Activated CD4-positive, alpha-beta T cell treated with anti-CD3 and anti-CD28 coated beads, Interleukin-2, amount 10 ng/mL, durations not matched to agents 7 days and 5 days (primary cell): ENCODE data around the gene MEGF6. TPM values are rescaled to one million over a fixed set of nuclear protein-coding genes. Genes with fewer than 3 reads are reported as not detected.

Experiments
- CTCF ChIA-PET: fragments of 350-600 bp; sonication (Branson Sonifier 250); formaldehyde crosslinking; loops from one replicate; lab custom pipeline; 2021; ENCODE audit warnings: antibody characterized with exemption; lab: Charles Lee
- POLR2A ChIA-PET: fragments of 350-600 bp; sonication (Branson Sonifier 250); formaldehyde crosslinking; loops from one replicate; lab custom pipeline; 2021; ENCODE audit warnings: antibody characterized with exemption; lab: Charles Lee
- DNase-seq: peaks from one replicate; pipeline ENCODE4 v3.0.0-alpha.2; 2020
- H3K27ac Mint-ChIP-seq: one replicate; pipeline ENCODE4 v1.8.0; 2021; ENCODE audit warnings: mild to moderate bottlenecking, moderate library complexity, mixed read lengths
- H3K27me3 Mint-ChIP-seq: one replicate; pipeline ENCODE4 v1.8.0; 2021; ENCODE audit warnings: mixed read lengths
- H3K36me3 Mint-ChIP-seq: one replicate; pipeline ENCODE4 v1.8.0; 2021; ENCODE audit warnings: low read depth, mixed read lengths
- H3K4me1 Mint-ChIP-seq: one replicate; pipeline ENCODE4 v1.8.0; 2021; ENCODE audit warnings: mixed read lengths
- H3K4me3 Mint-ChIP-seq: one replicate; pipeline ENCODE4 v1.8.0; 2021; ENCODE audit warnings: mild to moderate bottlenecking, moderate library complexity, mixed read lengths
- H3K9me3 Mint-ChIP-seq: one replicate; pipeline ENCODE4 v1.8.0; 2021; ENCODE audit warnings: mixed read lengths
- total RNA-seq, 2 experiments: library from RNA; stranded (reverse); gene quantifications; one replicate each; pipeline ENCODE4 v1.2.3, GENCODE V29; 2021

MEGF6 gene
- total RNA-seq, 2 experiments from 2014 or later, result 20.7 to 26.6 TPM

DNA sequence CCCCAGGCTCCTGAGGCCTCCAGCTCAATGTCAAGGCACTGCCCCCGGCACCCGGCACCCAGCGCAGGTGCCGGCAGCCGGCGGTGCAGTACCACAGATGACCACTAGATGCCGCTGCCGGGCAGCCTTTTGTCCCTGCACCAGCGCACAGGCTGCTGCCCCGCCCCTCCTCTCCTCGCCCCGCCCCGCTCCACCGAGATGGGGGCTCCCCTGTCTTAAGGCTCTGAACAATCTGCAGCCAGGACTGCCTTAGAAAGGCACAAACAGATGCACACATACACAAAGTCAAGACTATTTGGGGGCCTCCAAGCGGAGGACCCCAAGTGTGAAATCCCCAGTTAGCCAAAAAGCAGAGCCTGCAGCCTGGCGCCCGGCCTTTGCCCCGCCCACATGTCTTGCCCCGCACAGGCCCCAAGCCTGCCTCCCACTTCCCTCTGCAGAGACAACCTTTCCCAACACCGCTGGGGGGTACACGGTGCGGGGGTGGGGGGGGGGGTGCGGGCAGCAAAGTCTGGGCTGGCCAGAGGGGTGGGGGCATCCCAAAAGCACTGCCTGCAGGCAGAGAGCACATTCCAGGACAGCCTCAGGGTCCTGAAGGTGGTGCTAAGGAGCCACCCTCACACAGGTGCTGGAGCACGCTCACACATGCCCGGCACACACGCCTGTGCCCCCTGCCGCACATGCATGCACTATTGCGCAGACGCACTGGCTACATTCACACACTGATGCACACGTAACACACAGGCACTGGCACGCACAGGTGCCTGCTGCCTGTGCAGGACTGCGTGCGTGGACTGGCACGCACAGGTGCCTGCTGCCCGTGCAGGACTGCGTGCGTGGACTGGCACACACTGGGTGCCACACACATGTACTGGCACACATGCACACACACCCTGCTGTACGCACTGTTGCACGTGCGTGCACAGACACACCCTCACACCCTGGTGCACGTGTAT is 119.7 kb downstream of the MEGF6 start:
- DNase-seq, result peak; percentile 82
- Mint-ChIP-seq H3K27me3 (no peaks in the 10 kb centered on the region), H3K27ac (no peak overlapping the region), H3K4me3 (no peak overlapping the region), H3K36me3 (no peaks in the 10 kb centered on the region), H3K4me1 (peaks cover 4% of the 10 kb centered on the region), H3K9me3 (peaks cover 6% of the 10 kb centered on the region)
- POLR2A ChIA-PET, result no interaction called here
- CTCF ChIA-PET, result interaction anchor here (1.0 to 1.4 kb wide), 5 partner anchors 9 to 229 kb away, joined by 3 to 4 read pairs (median 4); partner anchors contain the start of gene WRAP73

DNA sequence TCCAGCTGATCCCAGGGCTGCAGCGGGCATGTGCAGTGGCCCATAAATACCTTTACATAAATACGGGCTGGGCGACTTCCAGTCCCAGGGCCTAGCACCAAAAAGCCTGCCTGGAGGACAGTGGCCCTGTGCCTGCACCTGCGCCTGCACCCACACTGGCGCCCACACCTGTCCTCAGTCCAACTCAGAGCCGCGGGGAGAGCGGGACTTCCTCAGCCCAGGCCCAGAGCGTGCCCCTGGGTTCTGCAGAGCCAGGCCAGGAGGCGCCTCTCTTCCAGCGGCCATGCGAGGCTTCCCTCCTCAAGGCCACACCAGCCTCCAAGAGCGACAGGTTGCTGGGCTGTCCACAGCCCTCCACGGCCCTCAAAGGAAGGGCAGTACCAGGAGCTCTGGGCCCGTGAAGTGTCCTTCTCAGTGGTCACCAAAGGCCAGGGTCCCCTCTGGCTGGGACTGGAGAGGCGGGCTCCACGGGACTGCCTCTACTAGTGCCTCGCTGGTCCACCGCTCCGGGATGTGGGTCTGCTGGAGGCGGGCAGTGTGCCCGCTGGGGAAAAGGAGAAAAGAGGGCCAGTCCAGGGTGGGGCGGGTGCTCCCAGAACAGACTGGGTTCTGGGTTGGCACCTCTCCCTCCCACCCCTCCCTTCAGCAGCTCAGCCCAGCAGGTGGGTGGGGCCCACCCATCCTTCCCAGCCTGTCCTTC is 121.1 kb downstream of the MEGF6 start:
- DNase-seq, result no peak
- Mint-ChIP-seq H3K4me3 (no peak overlapping the region), H3K4me1 (peaks cover 4% of the 10 kb centered on the region), H3K27ac (no peak overlapping the region), H3K9me3 (peaks cover 6% of the 10 kb centered on the region), H3K36me3 (no peaks in the 10 kb centered on the region), H3K27me3 (no peaks in the 10 kb centered on the region)
- CTCF ChIA-PET, result interaction anchor here (1.0 to 1.4 kb wide), 5 partner anchors 10 to 230 kb away, joined by 3 to 4 read pairs (median 4); partner anchors contain the start of gene WRAP73
- POLR2A ChIA-PET, result no interaction called here

- Mint-ChIP-seq H3K27me3 (no peaks in the 10 kb centered on the region), H3K9me3 (peaks cover 6% of the 10 kb centered on the region), H3K27ac (no peak overlapping the region), H3K4me1 (peaks cover 4% of the 10 kb centered on the region), H3K4me3 (no peak overlapping the region), H3K36me3 (no peaks in the 10 kb centered on the region)
- ChIA-PET POLR2A (no interaction called here), CTCF (no interaction called here)
- DNase-seq, result no peak
Measured at GRCh38 chr1:3488432-3488831, 122.9 kb downstream of the MEGF6 start.

DNA sequence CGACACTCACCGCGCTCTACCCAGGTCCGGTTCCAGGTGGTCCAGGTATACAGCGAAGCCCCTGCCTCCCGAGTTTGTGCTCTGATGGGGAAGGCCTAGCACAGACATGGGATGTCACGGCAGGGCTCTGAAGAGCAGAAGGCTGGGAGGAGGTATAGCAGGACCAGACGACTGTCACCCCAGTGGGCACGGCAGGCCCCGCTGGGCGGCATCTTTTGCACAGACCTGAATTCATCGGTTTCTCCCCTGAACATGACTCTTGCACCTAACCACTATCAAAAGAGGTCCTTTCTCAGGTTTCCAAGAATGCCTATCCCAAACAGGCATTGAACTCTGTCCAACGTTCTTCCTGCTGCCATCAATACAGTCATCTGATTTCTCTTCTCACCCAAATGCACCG is 126.3 kb downstream of the MEGF6 start:
- Mint-ChIP-seq H3K9me3 (peaks cover 6% of the 10 kb centered on the region), H3K4me3 (no peak overlapping the region), H3K27me3 (no peaks in the 10 kb centered on the region), H3K36me3 (no peaks in the 10 kb centered on the region), H3K4me1 (no peaks in the 10 kb centered on the region), H3K27ac (no peak overlapping the region)
- CTCF ChIA-PET, result interaction anchor here (1.0 kb wide), 1 partner anchor 134 kb away, joined by 3 read pairs; no protein-coding TSS in a partner anchor
- POLR2A ChIA-PET, result no interaction called here
- no peak for DNase-seq

GRCh38 chr1:3483801-3484444 is 127.4 kb downstream of the MEGF6 start:
- Mint-ChIP-seq H3K27ac (no peak overlapping the region), H3K4me3 (no peak overlapping the region), H3K4me1 (no peaks in the 10 kb centered on the region), H3K27me3 (no peaks in the 10 kb centered on the region), H3K36me3 (no peaks in the 10 kb centered on the region), H3K9me3 (peaks cover 4% of the 10 kb centered on the region)
- POLR2A ChIA-PET, result no interaction called here
- DNase-seq, result peak; percentile 50
- CTCF ChIA-PET, result interaction anchor here (1.0 kb wide), 1 partner anchor 135 kb away, joined by 3 read pairs; no protein-coding TSS in a partner anchor

DNA sequence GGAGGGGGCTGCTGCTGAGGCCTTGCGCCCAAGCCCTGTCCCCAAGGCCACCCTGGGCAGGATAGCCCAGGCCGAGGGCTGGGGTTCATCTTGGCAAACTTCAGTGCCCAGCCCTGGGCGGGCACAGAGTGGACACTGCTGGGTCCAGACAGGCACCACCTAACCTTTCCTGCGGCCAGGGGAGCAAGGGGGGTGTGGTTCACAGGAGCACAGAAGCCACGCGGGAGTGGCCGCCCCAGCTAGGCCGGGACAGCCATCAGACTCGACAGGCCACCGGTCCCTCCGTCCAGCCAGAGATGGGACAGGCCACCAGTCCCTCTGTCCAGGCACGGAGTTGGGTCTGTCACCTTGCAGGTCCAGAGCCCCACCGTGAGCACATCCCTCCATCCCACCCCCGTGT is 127.9 kb downstream of the MEGF6 start:
- DNase-seq, result no peak
- H3K27me3 Mint-ChIP-seq, result no peaks in the 10 kb centered on the region
- no peak overlapping the region for H3K27ac Mint-ChIP-seq
- no peaks in the 10 kb centered on the region for H3K9me3 Mint-ChIP-seq
- H3K4me1 Mint-ChIP-seq, result no peaks in the 10 kb centered on the region
- H3K36me3 Mint-ChIP-seq, result no peaks in the 10 kb centered on the region
- POLR2A ChIA-PET, result no interaction called here
- CTCF ChIA-PET, result interaction anchor here (0.7 kb wide), 1 partner anchor 30 kb away, joined by 3 read pairs; no protein-coding TSS in a partner anchor
- no peak overlapping the region for H3K4me3 Mint-ChIP-seq

DNA sequence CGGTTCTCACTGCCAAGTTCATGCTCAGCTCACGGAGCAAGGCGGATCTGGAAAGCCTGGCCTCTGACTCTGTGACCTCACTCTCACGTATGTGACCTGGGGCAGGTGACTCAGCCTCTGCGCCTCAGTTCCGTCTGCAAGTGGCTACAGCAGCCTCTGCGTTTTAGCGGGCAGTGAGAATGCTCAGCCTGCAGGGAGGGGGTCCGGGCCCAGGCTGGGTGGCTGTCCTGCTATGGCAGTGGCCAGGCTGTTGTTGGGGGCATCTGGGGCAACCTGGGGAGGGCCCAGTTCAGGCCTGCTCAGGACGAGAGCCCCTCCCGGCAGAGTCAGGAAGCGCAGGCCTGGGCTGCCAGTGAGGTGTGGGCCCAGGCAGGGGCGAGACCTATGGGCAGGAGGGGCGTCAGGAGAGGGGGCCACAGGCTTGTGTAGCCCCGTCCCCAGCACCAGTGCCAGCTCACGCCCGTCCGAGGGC is 128.9 kb downstream of the MEGF6 start:
- no peak for DNase-seq
- H3K4me1 Mint-ChIP-seq, result no peaks in the 10 kb centered on the region
- no peak overlapping the region for H3K4me3 Mint-ChIP-seq
- no peak overlapping the region for H3K27ac Mint-ChIP-seq
- no peaks in the 10 kb centered on the region for H3K36me3 Mint-ChIP-seq
- ChIA-PET POLR2A (no interaction called here), CTCF (no interaction called here)
- H3K9me3 Mint-ChIP-seq, result no peaks in the 10 kb centered on the region
- H3K27me3 Mint-ChIP-seq, result no peaks in the 10 kb centered on the region

- no peak overlapping the region for H3K4me3 Mint-ChIP-seq
- H3K4me1 Mint-ChIP-seq, result no peaks in the 10 kb centered on the region
- ChIA-PET CTCF (no interaction called here), POLR2A (no interaction called here)
- no peaks in the 10 kb centered on the region for H3K27me3 Mint-ChIP-seq
- H3K36me3 Mint-ChIP-seq, result no peaks in the 10 kb centered on the region
- no peaks in the 10 kb centered on the region for H3K9me3 Mint-ChIP-seq
- DNase-seq, result no peak
- no peak overlapping the region for H3K27ac Mint-ChIP-seq
Measured at GRCh38 chr1:3481836-3482375, 129.4 kb downstream of the MEGF6 start.

- no peaks in the 10 kb centered on the region for H3K36me3 Mint-ChIP-seq
- no peaks in the 10 kb centered on the region for H3K4me1 Mint-ChIP-seq
- H3K27ac Mint-ChIP-seq, result no peak overlapping the region
- no peak for DNase-seq
- ChIA-PET POLR2A (no interaction called here), CTCF (no interaction called here)
- no peak overlapping the region for H3K4me3 Mint-ChIP-seq
- H3K27me3 Mint-ChIP-seq, result no peaks in the 10 kb centered on the region
- H3K9me3 Mint-ChIP-seq, result no peaks in the 10 kb centered on the region
Measured at GRCh38 chr1:3481046-3481445, 130.3 kb downstream of the MEGF6 start.

- ChIA-PET POLR2A (no interaction called here), CTCF (no interaction called here)
- H3K27ac Mint-ChIP-seq, result no peak overlapping the region
Measured at GRCh38 chr1:3480369-3480719, 131.0 kb downstream of the MEGF6 start.

GRCh38 chr1:3479511-3480368 is 131.6 kb downstream of the MEGF6 start:
- ChIA-PET CTCF (no interaction called here), POLR2A (no interaction called here)
- DNase-seq, result no peak
- no peaks in the 10 kb centered on the region for H3K36me3 Mint-ChIP-seq
- no peaks in the 10 kb centered on the region for H3K4me1 Mint-ChIP-seq
- H3K27me3 Mint-ChIP-seq, result no peaks in the 10 kb centered on the region
- no peak overlapping the region for H3K4me3 Mint-ChIP-seq
- no peaks in the 10 kb centered on the region for H3K9me3 Mint-ChIP-seq
- no peak overlapping the region for H3K27ac Mint-ChIP-seq

More at GRCh38 chr1:3480369-3480719, 131.0 kb downstream of the MEGF6 start:
- Mint-ChIP-seq H3K4me3 (no peak overlapping the region), H3K27me3 (no peaks in the 10 kb centered on the region), H3K36me3 (no peaks in the 10 kb centered on the region), H3K9me3 (no peaks in the 10 kb centered on the region), H3K4me1 (no peaks in the 10 kb centered on the region)
- DNase-seq, result no peak

- no peak overlapping the region for H3K4me3 Mint-ChIP-seq
- no peaks in the 10 kb centered on the region for H3K36me3 Mint-ChIP-seq
- no peak for DNase-seq
- no peaks in the 10 kb centered on the region for H3K27me3 Mint-ChIP-seq
- H3K4me1 Mint-ChIP-seq, result no peaks in the 10 kb centered on the region
- H3K27ac Mint-ChIP-seq, result no peak overlapping the region
- H3K9me3 Mint-ChIP-seq, result no peaks in the 10 kb centered on the region
- ChIA-PET POLR2A (no interaction called here), CTCF (interaction anchor here (0.8 kb wide), 1 partner anchor 8 kb away, joined by 3 read pairs; no protein-coding TSS in a partner anchor)
Measured at GRCh38 chr1:3478187-3478586, 133.1 kb downstream of the MEGF6 start.
